Measurements from ENCODE around the gene PEX12. TPM values are rescaled to one million over a fixed set of nuclear protein-coding genes. Genes with fewer than 3 reads are reported as not detected.
"Not testable (repeated sequence)": the region's sequence is repeated elsewhere in the genome, so short reads cannot be mapped to it uniquely, and the experiment has no call there.

The PEX12 gene
- total RNA-seq, 1 donor from 2014 or later: 4.4 TPM

DNA sequence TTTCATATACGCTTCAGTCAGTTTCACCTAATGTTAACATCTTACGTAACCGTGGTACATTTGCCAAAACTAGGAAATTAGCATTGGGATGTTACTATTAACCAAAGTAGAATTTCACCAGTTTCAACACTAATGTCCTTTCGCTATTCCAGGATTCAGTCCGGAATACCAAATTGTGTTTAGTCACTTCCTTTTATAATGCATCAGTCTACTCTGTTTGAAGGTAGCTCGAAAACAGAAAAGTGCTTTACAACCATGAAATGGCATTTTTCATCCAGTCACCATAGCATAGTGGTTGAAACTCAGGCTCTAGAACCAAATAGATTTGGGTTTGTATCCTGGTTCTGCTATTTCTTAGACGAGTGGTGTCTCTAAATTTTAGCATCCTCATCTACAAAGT lies 38.2 kb upstream of the PEX12 start:
- Mint-ChIP-seq H3K36me3 (ENCODE audit: low read depth, unreplicated experiment) (no peaks in the 10 kb centered on the region), H3K27ac (ENCODE audit: unreplicated experiment) (no peak overlapping the region)
- DNase-seq (ENCODE audit: low spot score): no peak

GRCh38 chr17:35614810-35615209 lies 36.4 kb upstream of the PEX12 start:
- H3K27ac Mint-ChIP-seq (ENCODE audit: unreplicated experiment): no peak overlapping the region
- H3K4me3 Mint-ChIP-seq (ENCODE audit: unreplicated experiment): no peak overlapping the region
- no peaks in the 10 kb centered on the region for H3K4me1 Mint-ChIP-seq (ENCODE audit: unreplicated experiment)
- no peaks in the 10 kb centered on the region for H3K27me3 Mint-ChIP-seq (ENCODE audit: unreplicated experiment)
- TF ChIP-seq CTCF (IDR thresholded peaks at IDR 0.05; ENCODE audit: unreplicated experiment): no peak
- H3K36me3 Mint-ChIP-seq (ENCODE audit: low read depth, unreplicated experiment): no peaks in the 10 kb centered on the region
- DNase-seq (ENCODE audit: low spot score): no peak
- H3K9me3 Mint-ChIP-seq (ENCODE audit: unreplicated experiment): no peaks in the 10 kb centered on the region

More for the DNA sequence above, 38.2 kb upstream of the PEX12 start:
- no peak overlapping the region for H3K4me3 Mint-ChIP-seq (ENCODE audit: unreplicated experiment)
- TF ChIP-seq CTCF (IDR thresholded peaks at IDR 0.05; ENCODE audit: unreplicated experiment): no peak
- no peaks in the 10 kb centered on the region for H3K27me3 Mint-ChIP-seq (ENCODE audit: unreplicated experiment)
- no peaks in the 10 kb centered on the region for H3K9me3 Mint-ChIP-seq (ENCODE audit: unreplicated experiment)
- no peaks in the 10 kb centered on the region for H3K4me1 Mint-ChIP-seq (ENCODE audit: unreplicated experiment)

- Mint-ChIP-seq H3K27ac (ENCODE audit: unreplicated experiment) (no peak overlapping the region), H3K4me3 (ENCODE audit: unreplicated experiment) (no peak overlapping the region), H3K9me3 (ENCODE audit: unreplicated experiment) (no peaks in the 10 kb centered on the region), H3K27me3 (ENCODE audit: unreplicated experiment) (no peaks in the 10 kb centered on the region), H3K4me1 (ENCODE audit: unreplicated experiment) (no peaks in the 10 kb centered on the region), H3K36me3 (ENCODE audit: low read depth, unreplicated experiment) (peaks cover 4% of the 10 kb centered on the region)
- DNase-seq (ENCODE audit: low spot score): peak; percentile 30
- peak; percentile 27 for TF ChIP-seq CTCF (IDR thresholded peaks at IDR 0.05; ENCODE audit: unreplicated experiment)
These were observed 34.7 kb upstream of the PEX12 start for GRCh38 chr17:35612924-35613521.

DNA sequence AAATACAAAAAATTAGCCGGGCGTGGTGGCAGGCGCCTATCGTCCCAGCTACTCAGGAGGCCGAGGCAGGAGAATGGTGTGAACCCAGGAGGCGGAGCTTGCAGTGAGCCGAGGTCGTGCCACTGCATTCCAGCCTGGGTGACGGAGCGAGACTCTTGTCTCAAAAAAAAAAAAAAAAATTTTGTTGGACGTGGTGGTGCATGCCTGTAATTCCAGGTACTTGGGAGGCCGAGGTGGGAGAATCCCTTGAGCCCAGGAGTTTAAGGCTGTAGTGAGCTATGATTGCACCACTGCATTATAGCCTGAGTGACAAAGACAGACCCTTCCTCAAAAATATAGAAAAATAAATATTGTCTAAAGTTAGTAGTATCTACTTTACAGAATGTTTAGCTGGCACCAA lies 32.4 kb upstream of the PEX12 start:
- H3K9me3 Mint-ChIP-seq (ENCODE audit: unreplicated experiment); H3K4me3 Mint-ChIP-seq (ENCODE audit: unreplicated experiment); H3K36me3 Mint-ChIP-seq (ENCODE audit: low read depth, unreplicated experiment); DNase-seq (ENCODE audit: low spot score); H3K27ac Mint-ChIP-seq (ENCODE audit: unreplicated experiment); H3K4me1 Mint-ChIP-seq (ENCODE audit: unreplicated experiment); H3K27me3 Mint-ChIP-seq (ENCODE audit: unreplicated experiment): not testable (repeated sequence)

DNA sequence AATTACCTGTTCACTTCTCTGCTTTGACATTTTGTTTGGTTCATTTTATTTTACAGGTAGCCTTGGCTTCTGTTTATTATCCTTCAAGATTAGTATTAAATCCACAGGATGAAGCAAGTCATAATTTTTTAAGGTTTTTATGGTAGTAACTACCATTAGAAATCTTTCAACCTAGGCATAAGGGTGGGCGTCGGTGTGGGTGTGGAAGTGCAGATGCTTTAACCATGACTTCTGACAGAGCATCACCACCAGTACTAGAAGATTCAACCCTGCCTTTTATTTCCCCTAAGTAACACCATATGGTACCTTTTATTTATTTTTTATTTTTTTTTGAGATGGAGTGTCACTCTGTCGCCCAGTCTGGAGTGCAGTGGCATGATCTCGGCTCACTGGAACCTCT lies 31.5 kb upstream of the PEX12 start:
- Mint-ChIP-seq H3K4me1 (ENCODE audit: unreplicated experiment) (peaks cover 3% of the 10 kb centered on the region), H3K36me3 (ENCODE audit: low read depth, unreplicated experiment) (peaks cover 13% of the 10 kb centered on the region), H3K27ac (ENCODE audit: unreplicated experiment) (no peak overlapping the region), H3K9me3 (ENCODE audit: unreplicated experiment) (no peaks in the 10 kb centered on the region), H3K27me3 (ENCODE audit: unreplicated experiment) (no peaks in the 10 kb centered on the region), H3K4me3 (ENCODE audit: unreplicated experiment) (peak overlapping the region; percentile 56)
- DNase-seq (ENCODE audit: low spot score): no peak
- TF ChIP-seq CTCF (IDR thresholded peaks at IDR 0.05; ENCODE audit: unreplicated experiment): no peak
